Calu3 (cell line): ENCODE measurements around the gene MYO9B. TPM values are rescaled to one million over a fixed set of nuclear protein-coding genes. Genes with fewer than 3 reads are reported as not detected.

Experiments
- BruUV-seq: library from RNA; stranded (reverse); fragments of 400-500 nt; replicated peaks from 2 replicates; lab custom pipeline; 2021; lab: Mats Ljungman, UMichigan
- CTCF ChIA-PET: fragments of 300-600 bp; sonication (Branson Sonifier 250); formaldehyde crosslinking; loops from one replicate; lab custom pipeline; 2022; ENCODE audit warnings: antibody characterized with exemption; lab: Charles Lee
- DNase-seq: peaks from one replicate; pipeline ENCODE4 v3.0.0; 2022
- H3K27ac Mint-ChIP-seq: one replicate; pipeline ENCODE4 v1.8.0; 2022; ENCODE audit warnings: mixed read lengths; ENCODE audit not compliant: unreplicated experiment
- H3K27me3 Mint-ChIP-seq: one replicate; pipeline ENCODE4 v1.8.0; 2022; ENCODE audit warnings: mixed read lengths; ENCODE audit not compliant: unreplicated experiment
- H3K36me3 Mint-ChIP-seq: one replicate; pipeline ENCODE4 v1.8.0; 2022; ENCODE audit warnings: mild to moderate bottlenecking, moderate library complexity, mixed read lengths; ENCODE audit not compliant: insufficient read depth, unreplicated experiment
- H3K4me1 Mint-ChIP-seq: one replicate; pipeline ENCODE4 v1.8.0; 2022; ENCODE audit warnings: mild to moderate bottlenecking, low read depth, mixed read lengths; ENCODE audit not compliant: unreplicated experiment
- H3K4me3 Mint-ChIP-seq: one replicate; pipeline ENCODE4 v1.8.0; 2022; ENCODE audit warnings: mild to moderate bottlenecking, low read depth, moderate library complexity, mixed read lengths; ENCODE audit not compliant: unreplicated experiment
- H3K9me3 Mint-ChIP-seq: one replicate; pipeline ENCODE4 v1.8.0; 2022; ENCODE audit warnings: low read depth, mixed read lengths; ENCODE audit not compliant: unreplicated experiment
- intact Hi-C: fragments of 100-400 bp; cut with micrococcal nuclease; formaldehyde crosslinking; loops from one replicate; pipeline ENCODE4 v1.10.0; 2022; ENCODE audit not compliant: unreplicated experiment
- total RNA-seq: library from RNA; stranded (reverse); gene quantifications from 2 replicates; pipeline ENCODE4 v1.2.3, GENCODE V29; 2022
- TF ChIP-seq, protein P1 (sequence below): fragments of 200-600 bp; IDR thresholded peaks from one replicate; pipeline ENCODE4 v1.8.0; 2022; ENCODE audit warnings: antibody characterized with exemption; ENCODE audit not compliant: unreplicated experiment

The MYO9B gene
- total RNA-seq, 1 experiment from 2014 or later = 38.4 TPM

DNA sequence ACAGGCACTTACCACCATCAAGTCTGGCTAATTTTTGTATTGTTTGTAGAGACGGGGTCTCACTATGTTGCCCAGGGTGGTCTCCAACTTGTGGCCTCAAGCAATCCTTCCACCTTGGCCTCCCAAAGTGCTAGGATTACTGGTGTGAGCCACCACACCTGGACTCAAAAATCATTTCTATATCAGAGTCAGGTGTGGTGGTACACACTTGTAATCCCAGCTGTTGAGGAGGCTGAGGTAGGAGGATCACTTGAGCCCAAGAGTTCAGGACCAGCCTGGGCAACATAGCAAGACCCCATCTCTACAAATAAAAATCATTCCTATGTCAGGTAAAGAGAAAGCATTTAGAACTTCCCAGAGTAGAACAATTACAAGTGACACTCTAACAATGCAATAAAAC lies 48.4 kb downstream of the MYO9B start:
- DNase-seq = no peak
- BruUV-seq = no TSS peak
- intact Hi-C loops = no loop called here
- H3K27ac Mint-ChIP-seq = no peak overlapping the region
- H3K36me3 Mint-ChIP-seq = no peaks in the 10 kb centered on the region
- TF ChIP-seq, protein P1, sequence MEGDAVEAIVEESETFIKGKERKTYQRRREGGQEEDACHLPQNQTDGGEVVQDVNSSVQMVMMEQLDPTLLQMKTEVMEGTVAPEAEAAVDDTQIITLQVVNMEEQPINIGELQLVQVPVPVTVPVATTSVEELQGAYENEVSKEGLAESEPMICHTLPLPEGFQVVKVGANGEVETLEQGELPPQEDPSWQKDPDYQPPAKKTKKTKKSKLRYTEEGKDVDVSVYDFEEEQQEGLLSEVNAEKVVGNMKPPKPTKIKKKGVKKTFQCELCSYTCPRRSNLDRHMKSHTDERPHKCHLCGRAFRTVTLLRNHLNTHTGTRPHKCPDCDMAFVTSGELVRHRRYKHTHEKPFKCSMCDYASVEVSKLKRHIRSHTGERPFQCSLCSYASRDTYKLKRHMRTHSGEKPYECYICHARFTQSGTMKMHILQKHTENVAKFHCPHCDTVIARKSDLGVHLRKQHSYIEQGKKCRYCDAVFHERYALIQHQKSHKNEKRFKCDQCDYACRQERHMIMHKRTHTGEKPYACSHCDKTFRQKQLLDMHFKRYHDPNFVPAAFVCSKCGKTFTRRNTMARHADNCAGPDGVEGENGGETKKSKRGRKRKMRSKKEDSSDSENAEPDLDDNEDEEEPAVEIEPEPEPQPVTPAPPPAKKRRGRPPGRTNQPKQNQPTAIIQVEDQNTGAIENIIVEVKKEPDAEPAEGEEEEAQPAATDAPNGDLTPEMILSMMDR = no peak
- no peaks in the 10 kb centered on the region for H3K9me3 Mint-ChIP-seq
- CTCF ChIA-PET = no interaction called here
- no peaks in the 10 kb centered on the region for H3K27me3 Mint-ChIP-seq
- H3K4me1 Mint-ChIP-seq = no peaks in the 10 kb centered on the region
- H3K4me3 Mint-ChIP-seq = no peak overlapping the region

DNA sequence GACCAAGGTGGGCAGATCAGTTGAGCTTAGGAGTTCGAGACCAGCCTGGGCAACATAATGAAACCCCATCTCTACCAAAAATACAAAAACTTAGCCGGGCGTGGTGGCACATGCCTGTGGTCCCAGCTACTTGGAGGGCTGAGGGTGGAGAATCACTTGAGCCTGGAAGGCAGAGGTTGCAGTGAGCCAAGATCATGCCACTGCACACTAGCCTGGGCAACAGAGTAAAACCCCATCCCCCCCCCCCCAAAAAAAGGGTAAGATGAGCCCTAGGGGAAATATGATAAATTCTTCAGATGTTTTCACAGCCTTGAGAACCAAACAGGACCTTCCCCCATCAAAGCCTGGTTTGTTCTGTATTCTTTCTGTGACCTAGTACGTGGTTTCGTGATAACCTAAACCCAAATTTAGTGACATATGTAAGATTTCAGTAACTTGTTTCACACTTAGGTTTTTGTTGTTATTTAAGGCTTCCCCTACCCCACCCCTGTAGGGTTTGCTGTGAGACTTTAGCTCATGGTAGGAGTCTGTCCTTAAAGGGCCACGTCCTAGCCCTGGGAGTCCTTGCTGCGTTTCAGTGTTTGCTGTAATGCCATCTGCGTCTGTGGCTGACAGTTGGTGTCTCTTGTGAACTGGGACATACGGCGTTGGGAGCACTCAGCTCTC lies 49.6 kb downstream of the MYO9B start:
- no peak overlapping the region for H3K4me3 Mint-ChIP-seq
- TF ChIP-seq, protein P1 = no peak
- no peaks in the 10 kb centered on the region for H3K4me1 Mint-ChIP-seq
- DNase-seq = no peak
- H3K27me3 Mint-ChIP-seq = no peaks in the 10 kb centered on the region
- intact Hi-C loops = no loop called here
- CTCF ChIA-PET = interaction anchor here (0.5 to 0.7 kb wide), 2 partner anchors 367 to 868 kb away, joined by 4 to 8 read pairs; no protein-coding TSS in a partner anchor
- H3K27ac Mint-ChIP-seq = no peak overlapping the region
- H3K36me3 Mint-ChIP-seq = no peaks in the 10 kb centered on the region
- H3K9me3 Mint-ChIP-seq = no peaks in the 10 kb centered on the region
- no TSS peak for BruUV-seq

- Mint-ChIP-seq H3K36me3 (no peaks in the 10 kb centered on the region), H3K4me1 (peaks cover 4% of the 10 kb centered on the region), H3K27me3 (no peaks in the 10 kb centered on the region), H3K27ac (no peak overlapping the region), H3K9me3 (no peaks in the 10 kb centered on the region), H3K4me3 (no peak overlapping the region)
- no TSS peak for BruUV-seq
- TF ChIP-seq, protein P1 = no peak
- intact Hi-C loops = no loop called here
- CTCF ChIA-PET = interaction anchor here (0.5 to 0.7 kb wide), 2 partner anchors 366 to 869 kb away, joined by 4 to 8 read pairs; no protein-coding TSS in a partner anchor
- DNase-seq = no peak
Measured at GRCh38 chr19:17125728-17126677, 50.4 kb downstream of the MYO9B start.

DNA sequence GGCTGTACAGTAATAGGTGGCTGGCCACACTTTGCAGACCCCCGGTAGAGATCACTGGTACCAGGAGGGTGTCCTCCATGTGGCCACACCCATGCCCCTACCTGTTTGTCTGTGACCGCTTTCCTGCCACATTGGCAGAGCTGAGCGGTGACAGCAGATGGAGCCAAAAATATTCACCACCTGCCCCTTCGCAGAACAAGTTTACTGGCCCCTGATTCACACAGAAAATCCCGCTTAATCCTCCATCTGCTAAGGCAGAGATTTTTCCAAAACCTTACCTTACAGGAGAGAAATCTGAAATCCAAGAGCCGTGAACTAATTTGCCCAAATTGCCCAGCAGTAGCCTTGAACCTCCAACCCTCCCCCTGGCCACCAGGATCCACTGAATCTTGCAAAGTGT lies 52.1 kb downstream of the MYO9B start:
- DNase-seq = no peak
- H3K4me1 Mint-ChIP-seq = peaks cover 8% of the 10 kb centered on the region
- H3K27ac Mint-ChIP-seq = no peak overlapping the region
- CTCF ChIA-PET = interaction anchor here (0.6 to 0.7 kb wide), 2 partner anchors 17 to 63 kb away, joined by 3 read pairs; no protein-coding TSS in a partner anchor
- no TSS peak for BruUV-seq
- no peak overlapping the region for H3K4me3 Mint-ChIP-seq
- no peaks in the 10 kb centered on the region for H3K36me3 Mint-ChIP-seq
- H3K9me3 Mint-ChIP-seq = no peaks in the 10 kb centered on the region
- TF ChIP-seq, protein P1 = no peak
- no peaks in the 10 kb centered on the region for H3K27me3 Mint-ChIP-seq
- intact Hi-C loops = no loop called here
